ENCODE data around the gene ZFHX3. TPM values are rescaled to one million over a fixed set of nuclear protein-coding genes. Genes with fewer than 3 reads are reported as not detected.

ZFHX3 gene
- total and polyA plus RNA-seq, 2 donors from 2014 or later: 2.3 to 29.3 TPM

DNA sequence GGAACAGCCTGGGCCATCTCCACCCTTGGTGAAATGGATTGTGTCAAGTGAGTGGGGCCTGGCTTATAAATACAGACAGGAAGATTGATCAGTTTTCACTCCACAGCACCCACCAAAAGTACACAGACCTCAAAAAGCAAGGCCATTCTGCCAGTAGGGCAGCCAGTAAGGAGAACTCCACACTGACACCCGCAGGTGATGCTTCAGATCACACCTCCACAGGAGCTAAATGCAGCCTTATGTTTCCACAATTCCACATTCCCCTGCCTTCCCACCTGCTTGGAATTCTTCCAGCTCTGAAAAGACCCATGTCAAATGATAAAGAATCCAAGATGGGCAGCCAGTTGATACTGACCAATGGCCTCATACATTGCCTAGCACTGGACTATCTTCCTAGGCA is 191.1 kb downstream of the ZFHX3 start:
- no peak overlapping the region for H3K4me3 ChIP-seq (ENCODE audit: low read length in 3 of 3)
- peaks cover 0 to 2% (median 0%) of the 10 kb centered on the region in 3 donors for H3K36me3 ChIP-seq (ENCODE audit: control insufficient read depth in 2 of 3, insufficient read depth in 3 of 3, low read length in 3 of 3)
- no peak overlapping the region for H3K9ac ChIP-seq (ENCODE audit: low read length in 3 of 3)
- no peaks in the 10 kb centered on the region for H3K27me3 ChIP-seq (ENCODE audit: control insufficient read depth, insufficient read depth, low read length)
- intact Hi-C loops (cut with DNase I): no loop called here
- TF ChIP-seq, protein P1, sequence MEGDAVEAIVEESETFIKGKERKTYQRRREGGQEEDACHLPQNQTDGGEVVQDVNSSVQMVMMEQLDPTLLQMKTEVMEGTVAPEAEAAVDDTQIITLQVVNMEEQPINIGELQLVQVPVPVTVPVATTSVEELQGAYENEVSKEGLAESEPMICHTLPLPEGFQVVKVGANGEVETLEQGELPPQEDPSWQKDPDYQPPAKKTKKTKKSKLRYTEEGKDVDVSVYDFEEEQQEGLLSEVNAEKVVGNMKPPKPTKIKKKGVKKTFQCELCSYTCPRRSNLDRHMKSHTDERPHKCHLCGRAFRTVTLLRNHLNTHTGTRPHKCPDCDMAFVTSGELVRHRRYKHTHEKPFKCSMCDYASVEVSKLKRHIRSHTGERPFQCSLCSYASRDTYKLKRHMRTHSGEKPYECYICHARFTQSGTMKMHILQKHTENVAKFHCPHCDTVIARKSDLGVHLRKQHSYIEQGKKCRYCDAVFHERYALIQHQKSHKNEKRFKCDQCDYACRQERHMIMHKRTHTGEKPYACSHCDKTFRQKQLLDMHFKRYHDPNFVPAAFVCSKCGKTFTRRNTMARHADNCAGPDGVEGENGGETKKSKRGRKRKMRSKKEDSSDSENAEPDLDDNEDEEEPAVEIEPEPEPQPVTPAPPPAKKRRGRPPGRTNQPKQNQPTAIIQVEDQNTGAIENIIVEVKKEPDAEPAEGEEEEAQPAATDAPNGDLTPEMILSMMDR (IDR thresholded peaks at IDR 0.05; ENCODE audit: borderline replicate concordance, extremely low read depth, insufficient read depth): no peak
- DNase-seq: no peak
- peaks cover 0 to 7% (median 7%) of the 10 kb centered on the region in 3 donors for H3K4me1 ChIP-seq (ENCODE audit: control insufficient read depth in 2 of 3, insufficient read depth in 2 of 3, low read depth in 1 of 3, low read length in 3 of 3)
- FAIRE-seq: no peak
- no peaks in the 10 kb centered on the region for H3K9me3 ChIP-seq (ENCODE audit: control insufficient read depth in 2 of 3, insufficient read depth in 1 of 3, low read length in 3 of 3)
- no peak overlapping the region for H3K27ac ChIP-seq (ENCODE audit: low read depth in 2 of 2, low read length in 2 of 2)

DNA sequence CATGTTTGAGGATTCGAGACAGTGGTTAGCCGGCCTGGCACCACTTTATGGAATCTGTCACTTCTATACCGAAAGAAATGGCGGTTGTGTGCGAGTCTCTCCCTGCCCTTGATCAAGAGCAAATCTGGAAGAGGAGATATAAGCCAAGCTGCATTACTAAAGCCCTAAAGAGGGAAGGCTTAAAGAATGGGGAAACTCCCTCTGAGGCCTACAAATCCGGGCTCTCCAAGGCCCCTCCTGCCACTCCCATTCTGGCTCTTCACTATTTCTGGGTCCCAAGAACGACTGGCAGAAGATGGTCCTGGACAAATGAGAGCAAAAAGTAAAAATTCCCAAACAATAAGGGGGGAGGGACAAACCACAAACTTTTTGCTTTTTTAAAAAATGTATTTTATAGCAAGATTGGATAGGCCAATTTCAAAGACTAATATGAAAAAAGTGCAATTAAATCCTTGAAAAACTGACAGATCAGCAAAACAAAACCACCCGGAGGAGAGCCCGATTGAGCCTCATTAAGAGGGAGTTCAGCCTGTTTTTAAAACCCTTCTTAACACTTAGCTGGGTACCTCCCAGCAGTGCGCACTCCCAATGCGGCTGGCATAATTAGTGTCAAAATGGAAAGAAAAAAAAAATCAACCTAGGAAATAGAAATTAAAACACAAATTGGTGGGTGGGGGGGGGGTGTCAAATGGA is 193.5 kb downstream of the ZFHX3 start:
- FAIRE-seq: no peak

DNA sequence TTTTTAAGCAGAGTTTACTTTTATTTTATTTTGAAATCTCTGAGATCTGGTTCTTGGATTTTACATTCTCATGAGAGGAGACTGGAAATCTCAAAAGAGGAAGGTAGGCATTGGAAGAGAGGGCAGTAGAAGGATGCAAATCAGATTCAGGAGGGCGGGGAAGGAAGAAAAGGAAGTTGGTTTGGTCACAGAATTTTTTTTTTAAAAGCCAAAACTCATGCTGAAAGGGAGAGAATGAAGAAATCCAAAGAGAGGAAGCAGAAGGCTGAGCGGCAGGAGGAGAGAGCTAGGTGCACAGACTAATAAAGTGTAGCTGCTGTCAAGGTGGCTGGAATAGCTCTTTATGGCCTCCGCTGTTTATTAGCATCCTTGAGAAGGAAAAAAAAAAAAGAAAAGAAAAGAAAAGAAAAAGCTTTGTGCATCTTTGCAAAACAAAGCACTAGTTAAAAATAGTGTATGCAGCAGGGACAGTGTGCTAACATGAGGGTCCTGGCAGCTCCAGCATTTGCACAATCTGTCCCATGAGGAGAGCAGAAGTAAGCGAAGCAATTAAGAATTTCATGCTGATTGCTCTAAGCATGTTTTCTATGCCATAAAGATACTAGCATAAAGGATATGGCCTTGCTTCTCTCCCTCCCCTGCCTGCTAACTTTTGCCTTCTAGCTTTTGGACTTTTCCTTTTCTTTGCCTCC is 194.2 kb downstream of the ZFHX3 start:
- Histone ChIP-seq H3K9ac (ENCODE audit: low read length in 3 of 3) (no peak overlapping the region), H3K4me1 (ENCODE audit: control insufficient read depth in 2 of 3, insufficient read depth in 2 of 3, low read depth in 1 of 3, low read length in 3 of 3) (peaks cover under 1 to 13% (median 3%) of the 10 kb centered on the region in 3 donors), H3K36me3 (ENCODE audit: control insufficient read depth in 2 of 3, insufficient read depth in 3 of 3, low read length in 3 of 3) (peaks cover 0 to 2% (median 0%) of the 10 kb centered on the region in 3 donors), H3K4me3 (ENCODE audit: low read length in 3 of 3) (no peak overlapping the region), H3K9me3 (ENCODE audit: control insufficient read depth in 2 of 3, insufficient read depth in 1 of 3, low read length in 3 of 3) (no peaks in the 10 kb centered on the region), H3K27ac (ENCODE audit: low read depth in 2 of 2, low read length in 2 of 2) (no peak overlapping the region), H3K27me3 (ENCODE audit: control insufficient read depth, insufficient read depth, low read length) (no peaks in the 10 kb centered on the region)
- TF ChIP-seq, protein P1 (IDR thresholded peaks at IDR 0.05; ENCODE audit: borderline replicate concordance, extremely low read depth, insufficient read depth): no peak
- DNase-seq (no peak), FAIRE-seq (no peak)
- intact Hi-C loops (cut with DNase I): no loop called here

More for the DNA sequence above, 193.5 kb downstream of the ZFHX3 start:
- H3K4me3 ChIP-seq (ENCODE audit: low read length in 3 of 3): no peak overlapping the region
- no peak for DNase-seq
- H3K4me1 ChIP-seq (ENCODE audit: control insufficient read depth in 2 of 3, insufficient read depth in 2 of 3, low read depth in 1 of 3, low read length in 3 of 3): peaks cover under 1 to 14% (median 7%) of the 10 kb centered on the region in 3 donors
- intact Hi-C loops (cut with DNase I): no loop called here
- no peaks in the 10 kb centered on the region for H3K27me3 ChIP-seq (ENCODE audit: control insufficient read depth, insufficient read depth, low read length)
- TF ChIP-seq, protein P1 (IDR thresholded peaks at IDR 0.05; ENCODE audit: borderline replicate concordance, extremely low read depth, insufficient read depth): no peak
- no peak overlapping the region for H3K9ac ChIP-seq (ENCODE audit: low read length in 3 of 3)
- no peaks in the 10 kb centered on the region for H3K9me3 ChIP-seq (ENCODE audit: control insufficient read depth in 2 of 3, insufficient read depth in 1 of 3, low read length in 3 of 3)
- H3K36me3 ChIP-seq (ENCODE audit: control insufficient read depth in 2 of 3, insufficient read depth in 3 of 3, low read length in 3 of 3): peaks cover 0 to 2% (median 0%) of the 10 kb centered on the region in 3 donors
- H3K27ac ChIP-seq (ENCODE audit: low read depth in 2 of 2, low read length in 2 of 2): no peak overlapping the region

All from kidney (tissue), 14 donors.